Activated naive CD4-positive, alpha-beta T cell treated with anti-CD3 and anti-CD28 coated beads, Interleukin-2, amount 10 ng/mL, durations not matched to agents 5 hours and 36 hours (primary cell): Measurements from ENCODE around the gene HSF5. TPM values are rescaled to one million over a fixed set of nuclear protein-coding genes. Genes with fewer than 3 reads are reported as not detected.

Source experiments
- total RNA-seq, 2 experiments: library from RNA; stranded (reverse); gene quantifications; one replicate each; pipeline ENCODE4 v1.2.3, GENCODE V29; 2021

HSF5 gene, protein sequence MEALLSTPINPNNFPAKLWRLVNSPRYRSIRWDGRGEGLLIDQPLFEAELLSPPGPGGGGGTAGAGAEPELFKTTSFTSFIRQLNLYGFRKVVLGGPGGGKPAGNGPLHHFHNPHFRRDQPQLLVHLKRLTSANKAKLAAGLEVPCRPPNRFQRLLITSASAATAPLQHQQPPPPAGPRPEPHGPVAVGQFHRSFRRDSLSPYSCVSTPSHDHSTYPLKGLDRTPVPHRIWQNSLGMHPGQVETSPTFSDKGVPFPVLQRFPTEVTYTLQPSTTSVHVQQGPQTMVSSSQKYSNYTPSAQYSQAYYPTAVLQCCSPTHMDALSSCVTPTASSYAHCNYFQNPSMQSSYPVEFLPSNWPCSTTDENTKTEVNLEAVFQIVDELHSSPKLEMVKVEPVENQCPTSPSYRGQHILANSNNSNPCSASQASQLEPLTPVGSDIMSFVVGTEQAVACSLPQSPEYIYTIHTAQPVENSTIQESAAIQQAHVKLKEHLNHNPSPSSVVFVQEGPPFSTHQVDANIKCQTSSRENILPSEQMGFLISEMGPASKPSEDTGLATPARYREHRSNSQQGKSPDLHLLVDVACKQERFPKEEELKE
- total RNA-seq, result under 1 TPM; 0.73 to 0.79 TPM

DNA sequence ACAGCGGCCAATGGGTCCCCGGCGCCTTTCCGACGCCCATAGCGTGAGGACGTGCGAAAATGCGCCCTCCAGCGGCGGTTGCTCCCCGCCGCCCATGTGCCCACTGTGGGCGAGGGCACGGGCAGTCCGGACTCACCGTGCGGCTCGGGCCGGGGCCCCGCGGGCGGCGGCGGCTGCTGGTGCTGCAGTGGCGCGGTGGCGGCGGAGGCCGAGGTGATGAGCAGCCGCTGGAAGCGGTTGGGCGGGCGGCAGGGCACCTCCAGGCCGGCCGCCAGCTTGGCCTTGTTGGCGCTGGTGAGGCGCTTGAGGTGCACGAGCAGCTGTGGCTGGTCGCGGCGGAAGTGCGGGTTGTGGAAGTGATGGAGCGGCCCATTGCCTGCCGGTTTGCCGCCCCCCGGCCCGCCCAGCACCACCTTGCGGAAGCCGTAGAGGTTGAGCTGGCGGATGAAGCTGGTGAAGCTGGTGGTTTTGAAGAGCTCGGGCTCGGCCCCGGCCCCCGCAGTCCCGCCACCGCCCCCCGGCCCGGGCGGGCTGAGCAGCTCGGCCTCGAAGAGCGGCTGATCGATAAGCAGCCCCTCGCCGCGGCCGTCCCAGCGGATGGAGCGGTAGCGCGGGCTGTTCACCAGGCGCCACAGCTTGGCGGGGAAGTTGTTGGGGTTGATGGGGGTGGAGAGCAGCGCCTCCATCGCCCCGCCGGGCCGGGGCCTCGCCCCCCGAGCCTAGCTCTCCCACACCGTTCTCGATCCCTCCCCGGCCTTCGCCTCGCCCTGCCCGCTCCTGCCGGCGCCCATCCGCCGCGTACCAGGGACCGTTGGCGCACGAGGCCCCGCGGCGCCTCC, at the start of gene HSF5:
TSS of gene HSF5 (minus strand) at position 820 of the 839 bp plus-strand sequence. CDS start at position 686, 134 bp downstream.

DNA sequence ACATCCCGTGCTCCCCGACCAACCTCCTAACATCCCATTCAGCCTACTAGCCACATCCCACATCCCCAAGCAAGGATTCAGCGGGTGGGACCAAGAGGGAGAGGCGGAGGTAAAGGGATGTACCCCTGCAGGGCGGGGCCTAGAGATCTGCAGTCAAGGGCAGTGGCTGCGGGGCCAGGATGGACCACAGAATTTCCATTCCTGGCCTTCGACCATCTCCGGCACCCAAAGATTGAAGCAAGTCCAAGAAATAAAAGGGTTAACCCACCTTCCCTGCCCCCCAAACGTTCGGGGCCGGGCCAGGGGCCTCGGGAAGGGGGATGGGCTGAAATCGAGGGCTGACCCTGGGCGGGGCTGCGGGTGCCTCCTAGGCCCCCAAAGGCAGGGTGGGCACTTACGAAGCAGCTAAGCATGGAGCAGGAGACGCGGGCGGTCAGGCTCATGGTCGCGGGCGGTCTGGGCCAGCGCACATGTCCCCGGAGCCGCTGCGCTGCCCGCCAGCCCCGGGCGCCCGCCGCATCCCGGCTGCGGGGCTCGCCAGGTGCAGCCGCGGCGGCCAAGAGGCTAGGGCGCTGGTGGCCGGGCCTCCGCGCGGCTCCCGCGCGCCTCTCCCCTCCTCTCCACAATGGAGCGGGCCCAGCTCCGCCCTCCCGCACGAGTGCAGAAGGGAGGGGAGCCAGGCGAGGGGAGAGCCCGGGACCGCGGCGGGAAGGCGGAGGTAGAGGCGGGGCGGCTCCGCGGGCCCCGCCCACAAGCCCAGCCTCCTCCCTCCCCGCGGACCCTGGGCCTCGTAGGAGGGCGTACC, 26.0 kb upstream of the HSF5 start, which contains the start of gene MTMR4:
TSS of gene MTMR4 (minus strand) at position 674 of the 805 bp plus-strand sequence. CDS start at position 443, 231 bp downstream.

DNA sequence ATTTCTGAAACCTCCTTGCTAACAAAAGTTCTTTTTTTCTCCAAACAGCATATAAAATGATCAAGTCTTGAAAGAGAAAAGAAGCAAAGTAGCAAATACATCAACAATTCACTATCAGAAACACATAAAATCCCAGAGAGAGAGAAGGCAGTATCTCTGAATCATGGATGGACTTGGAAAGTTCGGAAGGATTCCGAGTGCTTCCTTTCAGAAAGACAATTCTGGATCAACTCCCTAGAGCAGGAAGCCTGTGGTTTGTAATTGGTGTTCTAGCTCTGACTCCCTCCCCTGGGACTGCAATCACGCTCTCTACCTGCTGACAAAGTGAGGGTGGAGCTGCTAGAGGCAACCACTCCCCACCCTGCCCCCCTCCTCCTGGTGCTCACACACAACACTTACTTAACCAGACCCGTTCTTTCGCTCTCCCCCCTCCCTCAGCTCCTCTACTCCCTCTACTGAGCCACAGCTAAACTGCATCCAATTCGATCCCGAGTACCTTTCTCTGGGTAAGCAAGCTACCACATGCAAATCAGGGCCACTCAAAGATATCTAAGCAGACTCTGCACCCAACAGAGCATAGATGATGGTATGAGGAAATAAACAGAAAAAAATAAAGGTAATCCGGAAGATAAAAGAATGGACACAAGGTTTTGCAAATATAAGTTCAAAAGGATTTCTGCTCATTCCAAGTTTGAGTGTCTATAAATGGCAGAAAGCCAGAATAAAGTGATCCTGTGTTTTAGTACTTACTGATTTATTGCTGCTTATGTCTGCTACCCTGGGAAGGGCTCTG, 70.7 kb downstream of the HSF5 start, which contains the start of gene RNF43:
TSS of gene RNF43 (minus strand) at position 235 of the 793 bp plus-strand sequence. CDS start 1,957 bp downstream, outside the sequence.

Other genes starting within 250 kb of the HSF5 start
- not detected for gene LPO, start 249.8 kb downstream of the HSF5 start, total RNA-seq
- not detected for gene MPO, start 207.5 kb downstream of the HSF5 start, total RNA-seq
- gene TSPOAP1, start 159.6 kb downstream of the HSF5 start, total RNA-seq, result 10 to 100 TPM; 35.2 to 42.0 TPM
- 10 to 100 TPM; 64.7 to 69.2 TPM for gene SUPT4H1, start 136.2 kb downstream of the HSF5 start, total RNA-seq
- gene RNF43, start 70.9 kb downstream of the HSF5 start, total RNA-seq, result under 1 TPM; 0.07 to 0.38 TPM
- 10 to 100 TPM; 46.4 to 49.2 TPM for gene MTMR4, start 26.2 kb upstream of the HSF5 start, total RNA-seq
- under 1 TPM; 0.35 to 0.55 TPM for gene TEX14, start 203.6 kb upstream of the HSF5 start, total RNA-seq
- 10 to 100 TPM; 47.0 to 49.7 TPM for gene RAD51C, start 204.2 kb upstream of the HSF5 start, total RNA-seq